Endodermal cell (in vitro differentiated cells): ENCODE results near the gene TMEM209. TPM values are rescaled to one million over a fixed set of nuclear protein-coding genes. Genes with fewer than 3 reads are reported as not detected.

Experiments used
- DNase-seq: peaks from one replicate; pipeline ENCODE4 v3.0.0-alpha.2; 2017
- H3K27ac ChIP-seq: 2 replicates; pipeline ENCODE4 v1.5.1; 2013; ENCODE audit warnings: mild to moderate bottlenecking, low read depth, low read length, moderate library complexity
- H3K27me3 ChIP-seq: 2 replicates; pipeline ENCODE4 v1.6.1; 2013; ENCODE audit warnings: mild to moderate bottlenecking, low read length, moderate library complexity; ENCODE audit not compliant: insufficient read depth, control insufficient read depth, poor library complexity, severe bottlenecking
- H3K36me3 ChIP-seq: 2 replicates; pipeline ENCODE4 v1.7.0; 2013; ENCODE audit warnings: mild to moderate bottlenecking, low read length, moderate library complexity; ENCODE audit not compliant: control insufficient read depth, insufficient read depth
- H3K4me1 ChIP-seq: one replicate; pipeline ENCODE4 v1.7.0; 2013; ENCODE audit warnings: low read length; ENCODE audit not compliant: control insufficient read depth, insufficient read depth
- H3K4me3 ChIP-seq: 2 replicates; pipeline ENCODE4 v1.5.1; 2013; ENCODE audit warnings: mild to moderate bottlenecking, low read length, moderate library complexity
- H3K9ac ChIP-seq: 2 replicates; pipeline ENCODE4 v1.6.1; 2013; ENCODE audit warnings: mild to moderate bottlenecking, low read length, moderate library complexity; ENCODE audit not compliant: poor library complexity, severe bottlenecking; ENCODE audit errors: extremely low read depth
- H3K9me3 ChIP-seq: 2 replicates; pipeline ENCODE4 v1.6.1; 2013; ENCODE audit warnings: mild to moderate bottlenecking, low read length, moderate library complexity; ENCODE audit not compliant: control insufficient read depth
- H3K27ac Mint-ChIP-seq: 2 replicates; pipeline ENCODE4 v1.8.0; 2020; ENCODE audit warnings: mixed read lengths
- H3K27me3 Mint-ChIP-seq: 2 replicates; pipeline ENCODE4 v1.8.0; 2021; ENCODE audit warnings: mild to moderate bottlenecking, mixed read lengths; ENCODE audit not compliant: insufficient read depth
- H3K36me3 Mint-ChIP-seq: 2 replicates; pipeline ENCODE4 v1.8.0; 2020; ENCODE audit warnings: low read depth, mixed read lengths
- H3K4me1 Mint-ChIP-seq: 2 replicates; pipeline ENCODE4 v1.8.0; 2020; ENCODE audit warnings: mixed read lengths
- H3K4me3 Mint-ChIP-seq: 2 replicates; pipeline ENCODE4 v1.8.0; 2020; ENCODE audit warnings: mild to moderate bottlenecking, moderate library complexity, mixed read lengths
- H3K9me3 Mint-ChIP-seq: 2 replicates; pipeline ENCODE4 v1.8.0; 2020; ENCODE audit warnings: mild to moderate bottlenecking, mixed read lengths
- CTCF ChIP-seq: fragments of 200-600 bp; sonication (generic); conservative IDR thresholded peaks from 2 replicates; pipeline ENCODE4 v1.5.0; 2021; ENCODE audit warnings: antibody characterized with exemption, mild to moderate bottlenecking
- WGBS, 2 experiments: methylation state at CpG; one replicate each; pipeline versions ENCODE4 v1.1.5 to v1.1.7; 2013; ENCODE audit warnings: missing lambda C conversion rate in 2 of 2, mixed read lengths in 1 of 2; ENCODE audit not compliant: insufficient coverage in 1 of 2, insufficient read length in 1 of 2; 5-methylcytosine and 5-hydroxymethylcytosine counted together
- total RNA-seq, 2 donors: library from RNA; stranded (reverse); fragmentation: NEBNext Ultra II Directional in 1 of 2; extraction: Animal tissue kit (Norgen Biotek cat#: 25700) in 1 of 2; gene quantifications; 2 replicates in 1 of 2; 3 replicates in 1 of 2; pipeline ENCODE4 v1.2.1, GENCODE V29; 2021

The TMEM209 gene
- total RNA-seq, 2 donors from 2014 or later: 30.9 to 37.9 TPM

GRCh38 chr7:130201796-130202195 lies 3.4 kb downstream of the TMEM209 start:
- no peak overlapping the region for H3K4me3 ChIP-seq
- no peak overlapping the region for H3K9ac ChIP-seq
- H3K27me3 Mint-ChIP-seq: no peaks in the 10 kb centered on the region
- peaks cover 61% of the 10 kb centered on the region for H3K36me3 Mint-ChIP-seq
- H3K27ac ChIP-seq: no peak overlapping the region
- H3K4me3 Mint-ChIP-seq: no peak overlapping the region
- H3K27ac Mint-ChIP-seq: no peak overlapping the region
- no peaks in the 10 kb centered on the region for H3K9me3 ChIP-seq
- no peaks in the 10 kb centered on the region for H3K4me1 Mint-ChIP-seq
- no peak for DNase-seq
- peaks cover 65% of the 10 kb centered on the region for H3K36me3 ChIP-seq
- H3K4me1 ChIP-seq: no peaks in the 10 kb centered on the region
- TF ChIP-seq CTCF: no peak
- H3K27me3 ChIP-seq: no peaks in the 10 kb centered on the region
- no peaks in the 10 kb centered on the region for H3K9me3 Mint-ChIP-seq
- WGBS, 2 experiments: 95 to 100% methylated on average over 4 to 7 of the region's 7 CpGs

GRCh38 chr7:130197094-130197493 lies 8.1 kb downstream of the TMEM209 start:
- WGBS, 2 experiments: 50% methylated on average over 2 of the region's 2 CpGs
- peaks cover 81% of the 10 kb centered on the region for H3K36me3 ChIP-seq
- H3K36me3 Mint-ChIP-seq: peaks cover 73% of the 10 kb centered on the region

GRCh38 chr7:130196476-130196875 lies 8.7 kb downstream of the TMEM209 start:
- no peaks in the 10 kb centered on the region for H3K27me3 ChIP-seq
- peaks cover 75% of the 10 kb centered on the region for H3K36me3 Mint-ChIP-seq
- H3K27ac ChIP-seq: no peak overlapping the region
- DNase-seq: no peak
- H3K4me1 Mint-ChIP-seq: no peaks in the 10 kb centered on the region
- H3K27me3 Mint-ChIP-seq: no peaks in the 10 kb centered on the region
- no peak overlapping the region for H3K27ac Mint-ChIP-seq
- H3K9me3 Mint-ChIP-seq: no peaks in the 10 kb centered on the region
- peaks cover 81% of the 10 kb centered on the region for H3K36me3 ChIP-seq
- H3K9me3 ChIP-seq: no peaks in the 10 kb centered on the region
- H3K4me3 ChIP-seq: no peak overlapping the region
- WGBS, 2 experiments: 97 to 100% methylated on average over 1 to 2 of the region's 2 CpGs
- no peaks in the 10 kb centered on the region for H3K4me1 ChIP-seq
- no peak overlapping the region for H3K4me3 Mint-ChIP-seq
- no peak for TF ChIP-seq CTCF
- H3K9ac ChIP-seq: no peak overlapping the region

More at GRCh38 chr7:130197094-130197493, 8.1 kb downstream of the TMEM209 start:
- Histone ChIP-seq H3K27me3 (no peaks in the 10 kb centered on the region), H3K4me1 (no peaks in the 10 kb centered on the region), H3K9ac (no peak overlapping the region), H3K4me3 (no peak overlapping the region), H3K9me3 (no peaks in the 10 kb centered on the region), H3K27ac (no peak overlapping the region)
- no peaks in the 10 kb centered on the region for H3K4me1 Mint-ChIP-seq
- no peak overlapping the region for H3K27ac Mint-ChIP-seq
- H3K27me3 Mint-ChIP-seq: no peaks in the 10 kb centered on the region
- no peaks in the 10 kb centered on the region for H3K9me3 Mint-ChIP-seq
- TF ChIP-seq CTCF: no peak
- no peak overlapping the region for H3K4me3 Mint-ChIP-seq
- no peak for DNase-seq
